Stimulated activated CD4-positive, alpha-beta T cell treated with anti-CD3 and anti-CD28 coated beads, Interleukin-2, amount 100 ng/mL, for 48 hours (primary cell): Measurements from ENCODE around the gene GUK1.
"Not testable (repeated sequence)": the region's sequence is repeated elsewhere in the genome, so short reads cannot be mapped to it uniquely, and the experiment has no call there.

Experiments
- DNase-seq, 2 donors: peaks; one replicate each; pipeline ENCODE4 v3.0.0-alpha.2; 2020

GUK1 gene

GRCh38 chr1:228164561-228165371 lies 24.7 kb downstream of the GUK1 start:
- DNase-seq: no peak

- DNase-seq: peak; percentile 99
Observed at GRCh38 chr1:228165372-228166169, 25.5 kb downstream of the GUK1 start, which contains the start of gene IBA57. TSS of gene IBA57 (plus strand) at chr1:228165804. CDS start at chr1:228165817, 13 bp downstream.

- peak; percentile 35 to 36 for DNase-seq
Observed at GRCh38 chr1:228166170-228166936, 26.3 kb downstream of the GUK1 start.

- DNase-seq: no peak
Observed at GRCh38 chr1:228168563-228169270, 28.6 kb downstream of the GUK1 start.

GRCh38 chr1:228169345-228169744 lies 29.3 kb downstream of the GUK1 start:
- no peak for DNase-seq

GRCh38 chr1:228170666-228171065 lies 30.6 kb downstream of the GUK1 start:
- no peak for DNase-seq

- DNase-seq: no peak
Observed at GRCh38 chr1:228171221-228171891, 31.3 kb downstream of the GUK1 start.

GRCh38 chr1:228172591-228173527 lies 32.8 kb downstream of the GUK1 start:
- no peak for DNase-seq

- DNase-seq: not testable (repeated sequence)
Observed at GRCh38 chr1:228173528-228174481, 33.7 kb downstream of the GUK1 start.

- DNase-seq: no peak
Observed at GRCh38 chr1:228174482-228175315, 34.6 kb downstream of the GUK1 start.

GRCh38 chr1:228175316-228176023 lies 35.4 kb downstream of the GUK1 start:
- DNase-seq: no peak

GRCh38 chr1:228176024-228176395 lies 35.9 kb downstream of the GUK1 start:
- no peak for DNase-seq

GRCh38 chr1:228176461-228177182 lies 36.5 kb downstream of the GUK1 start:
- no peak for DNase-seq

GRCh38 chr1:228177183-228177475 lies 37.0 kb downstream of the GUK1 start:
- DNase-seq: no peak

- DNase-seq: no peak
Observed at GRCh38 chr1:228177721-228178710, 37.9 kb downstream of the GUK1 start.
